AG20443 (cell line): ENCODE results near the gene USHBP1.

Source experiments
- DNase-seq: peaks from one replicate; pipeline ENCODE4 v3.0.0; 2012; ENCODE audit warnings: low spot score, mixed read lengths

Gene USHBP1

GRCh38 chr19:17237747-17238706 lies 26.5 kb downstream of the USHBP1 start:
- no peak for DNase-seq

DNA sequence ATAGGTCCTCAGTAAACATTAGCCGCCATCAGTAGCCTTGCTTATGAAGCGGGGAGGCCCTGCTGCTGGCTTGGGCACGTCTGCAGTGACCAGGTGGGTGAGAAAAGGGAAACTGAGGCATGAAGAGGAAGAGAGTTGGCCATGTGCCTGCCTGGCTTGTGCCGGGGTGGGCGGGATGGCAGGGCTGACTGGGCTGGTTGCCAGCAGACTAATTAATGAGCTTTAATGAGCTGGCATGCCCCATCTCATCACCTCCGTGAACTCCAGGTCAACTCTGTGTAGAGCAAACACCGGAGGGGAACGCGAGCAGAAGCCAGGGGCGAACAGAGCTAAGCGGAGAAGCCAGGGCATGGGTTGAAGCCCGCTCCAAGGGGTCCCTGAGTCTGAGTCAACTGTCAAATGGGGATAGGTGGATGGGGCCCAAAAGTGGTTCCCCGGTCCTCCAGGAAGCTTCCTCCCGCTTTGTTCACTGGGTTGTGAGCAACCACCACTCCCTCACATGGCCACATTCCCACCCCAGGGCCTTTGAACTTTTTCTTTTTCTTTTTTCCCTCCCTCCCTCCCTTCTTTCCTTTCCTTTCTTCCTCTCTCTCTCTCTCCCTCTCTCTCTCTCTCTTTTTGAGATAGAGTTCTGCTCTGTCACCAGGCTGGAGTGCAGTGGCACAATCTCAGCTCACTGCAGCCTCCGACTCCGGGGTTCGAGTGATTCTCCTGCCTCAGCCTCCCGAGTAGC lies 27.6 kb downstream of the USHBP1 start:
- DNase-seq, result no peak

DNA sequence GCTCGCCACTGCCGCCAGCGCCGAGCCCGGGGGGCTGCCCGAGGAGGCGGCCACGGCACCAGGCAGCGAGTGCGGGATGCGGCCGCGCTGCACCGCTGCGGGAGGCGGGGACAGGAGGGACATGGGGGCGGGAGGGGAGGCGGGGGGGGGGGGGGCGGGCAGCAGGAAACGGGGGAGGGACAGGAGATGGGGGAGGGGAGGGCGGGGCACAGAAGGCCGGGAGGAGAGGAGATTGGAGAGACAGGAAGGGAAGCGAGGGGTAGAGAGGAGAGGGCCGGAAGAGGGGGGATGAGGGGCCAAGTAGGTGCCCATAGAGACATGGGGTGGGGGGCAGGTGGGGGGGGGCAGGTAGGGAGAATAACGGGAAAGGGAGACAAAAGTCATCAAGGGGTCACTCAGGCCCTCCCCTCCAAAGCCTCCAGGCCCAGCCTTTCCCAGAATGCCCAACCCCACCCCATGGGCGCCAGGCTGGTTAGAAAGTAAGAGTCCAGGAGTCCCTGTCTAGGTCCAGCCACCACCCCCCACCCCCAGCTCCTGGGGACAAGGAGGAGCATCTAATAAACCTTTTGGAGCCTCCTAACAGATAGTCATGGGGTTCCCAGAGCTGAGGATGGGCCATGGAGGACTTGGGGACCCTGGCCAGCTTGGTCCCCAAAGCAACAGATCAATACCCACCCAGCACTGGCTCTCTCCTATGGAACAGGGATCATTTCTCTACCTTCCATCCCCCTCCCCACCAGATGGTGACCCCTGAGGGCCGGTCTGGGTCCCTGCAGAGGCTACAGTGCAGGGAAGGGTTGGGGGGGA lies 28.4 kb downstream of the USHBP1 start:
- DNase-seq, result peak; percentile 60

DNA sequence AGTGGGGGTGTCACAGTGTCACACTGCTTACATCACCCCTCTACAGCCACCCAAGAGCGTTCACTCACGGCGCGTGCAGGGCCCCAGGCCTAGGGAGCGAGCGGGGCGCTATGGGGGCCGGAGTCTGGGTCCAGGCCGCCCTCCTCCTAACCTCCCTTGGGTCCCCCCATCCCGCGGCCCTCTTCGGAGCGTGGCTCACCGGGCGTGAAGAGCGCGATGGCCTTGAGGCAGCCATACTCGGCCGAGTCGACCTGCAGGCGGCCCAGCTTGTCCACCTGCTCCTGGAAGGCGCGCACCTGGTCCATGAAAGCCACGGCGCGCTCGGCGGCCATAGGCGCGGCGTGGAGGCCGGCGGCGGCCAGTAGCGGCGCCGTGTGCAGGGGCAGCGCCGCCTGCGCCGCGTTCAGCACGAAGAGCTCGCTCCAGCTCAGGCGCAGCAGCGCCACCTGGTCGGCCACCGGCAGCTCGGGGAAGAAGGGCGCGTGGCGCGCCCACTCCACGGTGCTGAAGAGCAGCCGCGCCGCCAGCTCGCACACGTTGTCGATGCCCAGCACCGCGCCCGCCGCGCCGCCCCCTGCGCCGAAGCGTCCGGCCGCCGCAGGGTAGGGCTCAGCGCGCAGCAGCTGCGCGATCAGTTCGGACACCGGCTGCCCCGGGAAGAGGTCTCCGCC lies 29.1 kb downstream of the USHBP1 start:
- peak; percentile 67 for DNase-seq

DNA sequence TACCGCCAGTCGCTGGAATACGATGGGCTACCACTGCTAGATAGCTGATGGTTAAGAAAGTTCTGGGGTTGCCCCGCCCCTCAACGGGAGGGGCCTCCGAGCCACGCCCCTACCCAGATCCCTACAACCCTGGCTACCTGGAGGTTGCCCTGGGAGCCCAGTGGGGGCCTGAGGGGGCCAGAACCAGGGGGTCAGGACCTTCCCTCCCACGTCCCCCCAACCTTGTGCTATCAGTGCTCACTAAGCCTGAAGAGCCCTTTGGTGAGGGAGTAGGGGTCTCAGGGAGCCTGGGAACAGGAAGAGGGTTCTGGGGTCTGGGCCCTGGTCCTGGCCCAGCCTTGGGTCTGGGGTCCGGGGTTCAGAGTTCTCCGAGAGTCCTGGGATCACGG lies 29.6 kb downstream of the USHBP1 start:
- peak; percentile 77 for DNase-seq

- DNase-seq, result no peak
Observed at GRCh38 chr19:17232258-17232657, 32.3 kb downstream of the USHBP1 start.

DNA sequence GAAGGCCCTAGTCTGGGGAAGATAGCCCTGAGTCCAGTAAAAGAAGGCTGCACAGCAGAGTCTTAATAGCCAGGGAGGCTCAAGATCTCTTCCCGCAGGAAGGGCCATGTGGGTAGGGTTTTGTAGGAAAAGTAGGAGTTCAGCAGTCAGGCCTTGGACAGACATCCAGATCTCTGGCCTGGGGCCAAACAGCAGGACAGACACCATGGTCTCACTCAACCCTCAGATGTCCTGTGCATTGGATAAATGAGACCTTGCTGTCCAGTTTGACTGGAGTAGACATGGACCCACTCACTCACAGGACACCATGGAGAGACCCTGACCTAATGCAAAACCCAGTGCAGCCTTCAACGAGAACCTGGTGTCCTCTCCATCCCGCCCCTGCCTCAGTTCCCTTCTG lies 34.7 kb downstream of the USHBP1 start:
- DNase-seq, result no peak

DNA sequence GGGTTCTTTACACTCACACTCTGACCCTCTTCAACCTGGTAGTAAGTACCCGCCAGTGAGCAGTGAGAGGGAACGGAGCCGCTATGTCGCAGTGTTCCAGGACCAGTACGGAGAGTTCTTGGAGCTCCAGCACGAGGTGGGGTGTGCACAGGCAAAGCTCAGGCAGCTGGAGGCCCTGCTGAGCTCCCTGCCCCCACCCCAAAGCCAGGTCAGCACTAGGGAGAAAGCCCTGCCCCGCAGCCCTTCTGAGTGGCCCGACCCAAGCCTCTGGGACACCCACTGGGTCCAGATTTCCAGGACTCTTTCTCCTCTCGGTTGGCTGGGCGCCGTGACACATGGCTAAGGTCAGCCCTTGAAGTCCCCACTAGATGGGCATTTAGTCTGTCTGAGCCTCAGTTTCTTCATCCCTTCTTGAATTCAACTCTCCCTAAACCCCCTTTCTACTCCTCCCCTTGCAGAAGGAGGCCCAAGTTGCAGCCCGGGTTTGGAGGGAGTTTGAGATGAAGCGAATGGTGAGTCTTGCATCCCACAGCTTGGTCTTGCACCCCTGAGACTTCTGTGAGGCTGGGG lies 36.7 kb downstream of the USHBP1 start:
- DNase-seq, result no peak

DNA sequence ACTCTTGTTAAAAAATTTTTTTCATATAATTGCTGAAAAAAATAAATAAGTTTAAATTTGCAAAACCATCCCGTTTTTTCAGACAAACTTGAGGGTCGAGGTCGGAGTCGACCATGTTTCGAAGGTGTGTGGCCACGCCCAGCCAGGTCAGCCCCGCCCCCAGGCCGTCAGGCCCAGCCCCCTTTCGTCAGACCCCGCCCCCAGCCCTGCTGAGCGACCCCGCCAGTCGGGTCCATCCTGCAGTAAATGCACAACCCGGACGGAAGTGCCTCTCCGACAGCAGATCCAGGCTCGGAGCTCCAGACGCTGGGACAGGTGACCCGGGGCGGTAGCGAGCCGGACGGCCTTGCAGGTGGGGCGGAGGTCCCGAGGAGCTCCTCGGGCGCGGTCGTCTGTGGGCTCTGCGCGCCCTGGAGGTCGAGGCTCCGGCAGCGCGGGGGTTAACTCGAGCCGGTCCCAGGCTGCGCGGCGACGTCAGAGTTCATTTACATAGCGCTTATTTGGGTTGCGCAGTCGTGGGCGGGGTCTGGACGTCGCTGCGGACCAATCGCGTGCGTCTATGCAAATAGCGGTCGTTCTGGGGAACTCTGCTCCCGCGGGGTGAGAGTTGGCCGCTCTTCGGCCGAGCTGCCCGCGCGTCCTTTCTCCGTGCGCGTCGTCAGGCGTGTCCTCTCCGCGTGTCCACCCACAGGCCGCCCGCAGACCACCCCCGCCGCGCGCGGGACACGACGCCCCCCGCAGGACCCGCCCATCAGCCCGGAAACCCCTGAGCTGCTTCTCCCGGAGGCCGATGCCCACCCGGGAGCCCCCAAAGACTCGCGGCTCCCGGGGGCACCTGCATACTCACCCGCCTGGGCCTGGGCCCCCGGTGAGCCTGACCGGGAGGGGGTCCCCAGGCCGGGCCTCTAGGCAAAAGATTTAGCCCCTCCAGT lies 38.3 kb downstream of the USHBP1 start, which contains the start of gene OCEL1:
Gene OCEL1, plus strand, starts transcription at position 225 of the 932 bp plus-strand sequence. Its CDS starts 22 bp downstream, at position 247.
- DNase-seq, result peak; percentile 96

- DNase-seq, result no peak
Observed at GRCh38 chr19:17225053-17225452, 39.5 kb downstream of the USHBP1 start.

- DNase-seq, result peak; percentile 85
Observed at GRCh38 chr19:17220207-17220758, 44.3 kb downstream of the USHBP1 start.

- no peak for DNase-seq
Observed at GRCh38 chr19:17219286-17219685, 45.3 kb downstream of the USHBP1 start.

DNA sequence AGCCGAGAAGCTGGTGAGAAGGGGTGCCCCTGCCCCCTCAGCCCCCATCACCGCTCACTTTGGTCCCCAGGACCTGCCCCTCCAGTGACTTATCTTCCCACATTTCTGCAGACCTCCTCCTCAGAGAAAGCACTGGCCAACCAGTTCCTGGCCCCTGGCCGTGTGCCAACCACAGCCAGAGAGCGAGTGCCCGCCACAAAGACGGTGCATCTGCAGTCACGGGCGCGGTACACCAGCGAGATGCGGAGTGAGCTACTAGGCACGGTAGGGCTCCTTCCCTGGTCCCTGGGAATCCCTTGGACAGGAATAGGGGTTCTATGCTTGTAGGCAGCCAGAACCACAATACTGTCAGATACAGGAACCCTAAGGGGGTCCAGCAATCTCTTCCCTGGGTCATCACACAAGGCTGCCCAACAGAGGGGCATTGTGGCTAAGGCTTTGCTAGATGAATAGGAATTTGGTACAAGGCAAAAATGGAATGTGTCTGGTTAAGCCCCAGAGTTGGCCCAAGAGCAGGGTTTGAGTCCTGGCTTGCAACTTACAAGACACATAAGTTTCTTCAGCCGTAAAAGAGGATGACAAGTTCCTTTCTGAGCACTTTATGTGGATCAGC lies 48.4 kb downstream of the USHBP1 start:
- DNase-seq, result no peak

GRCh38 chr19:17215127-17215971 lies 49.2 kb downstream of the USHBP1 start, which contains the start of gene USE1:
Gene USE1, plus strand, starts transcription at chr19:17215357. Its CDS starts 49 bp downstream, at chr19:17215406.
- DNase-seq, result peak; percentile 94

DNA sequence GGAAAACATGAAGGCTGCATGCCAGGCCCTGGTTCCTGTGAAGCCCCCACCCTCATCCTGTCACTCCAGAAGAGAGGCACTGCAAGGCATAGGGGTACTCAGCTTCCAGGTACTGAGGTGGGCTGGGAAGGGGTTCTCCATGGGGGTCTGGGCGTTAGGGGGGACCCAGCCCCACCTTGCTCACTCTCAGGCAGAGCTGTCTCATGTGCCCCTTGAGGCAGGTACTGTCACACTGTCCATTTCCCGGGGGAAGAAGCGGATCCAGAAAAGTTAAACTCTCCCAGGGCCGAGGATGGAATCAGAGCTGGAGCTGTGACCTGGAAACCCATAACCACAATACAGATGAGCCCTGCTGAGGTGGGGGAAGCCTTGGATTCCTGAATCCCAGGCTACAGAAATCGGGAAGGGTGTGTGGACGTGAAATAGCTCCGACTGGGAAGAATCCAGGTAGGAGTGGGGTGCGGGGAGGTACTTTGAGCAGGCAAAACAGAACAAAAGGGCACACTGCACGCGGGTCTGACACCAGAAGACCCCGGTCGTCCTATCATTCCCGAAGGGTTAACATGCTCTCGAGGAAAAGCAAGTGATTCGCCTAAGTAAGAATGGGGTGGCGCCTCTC lies 49.9 kb downstream of the USHBP1 start:
- DNase-seq, result peak; percentile 9

DNA sequence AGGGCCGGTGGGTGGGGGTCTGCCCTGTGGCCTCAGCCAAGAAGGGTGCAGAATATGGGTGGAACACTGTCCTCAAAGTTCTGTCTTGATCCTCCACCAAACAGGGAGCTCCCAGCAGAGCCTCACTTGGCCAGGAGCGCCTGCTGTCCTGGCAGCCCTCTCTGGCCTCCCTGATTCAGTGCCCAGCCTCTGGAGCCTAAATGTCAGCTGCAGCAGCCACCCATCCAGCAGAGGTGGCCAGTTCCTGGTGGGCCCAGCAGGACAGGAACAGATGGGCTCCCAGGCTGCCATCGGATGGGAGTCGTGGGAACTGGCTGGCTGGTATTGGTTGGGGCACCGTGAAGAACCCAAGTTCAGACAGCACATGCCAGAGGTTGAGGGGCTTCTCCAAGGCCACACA lies 51.2 kb downstream of the USHBP1 start:
- DNase-seq, result peak; percentile 13

DNA sequence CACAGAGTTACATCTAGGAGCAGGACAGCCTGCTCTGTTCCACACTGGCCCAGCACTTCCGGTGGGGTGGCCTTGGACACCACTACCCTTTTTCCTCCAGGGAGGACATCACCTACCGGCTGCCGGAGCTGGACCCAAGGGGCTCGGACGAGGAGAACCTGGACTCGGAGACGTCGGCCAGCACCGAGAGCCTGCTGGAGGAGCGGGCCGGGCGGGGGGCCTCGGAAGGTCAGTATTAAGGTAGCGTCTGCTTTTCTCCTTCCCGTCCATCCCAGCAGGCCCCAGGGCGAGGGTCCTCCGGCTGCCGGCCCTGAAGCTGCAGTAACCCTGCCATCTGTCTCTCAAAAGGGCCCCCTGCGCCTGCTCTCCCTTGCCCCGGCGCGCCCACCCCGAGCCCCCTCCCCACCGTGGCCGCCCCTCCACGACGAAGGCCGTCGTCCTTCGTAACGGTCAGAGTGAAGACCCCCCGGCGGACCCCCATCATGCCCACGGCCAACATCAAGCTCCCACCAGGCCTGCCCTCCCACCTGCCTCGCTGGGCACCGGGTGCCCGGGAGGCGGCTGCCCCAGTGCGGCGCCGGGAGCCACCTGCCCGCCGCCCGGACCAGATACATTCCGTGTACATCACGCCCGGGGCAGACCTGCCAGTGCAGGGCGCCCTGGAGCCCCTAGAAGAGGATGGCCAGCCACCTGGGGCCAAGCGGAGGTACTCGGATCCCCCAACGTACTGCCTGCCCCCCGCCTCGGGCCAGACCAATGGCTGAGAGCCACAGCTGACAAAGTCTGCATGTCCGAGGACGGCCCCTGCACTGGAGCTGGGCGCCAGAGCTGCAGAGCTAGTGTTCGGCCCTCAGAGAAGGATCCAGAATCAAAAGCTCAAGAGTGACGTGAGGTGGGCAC lies 52.7 kb downstream of the USHBP1 start:
- no peak for DNase-seq
